GM18517 (cell line): Measurements from ENCODE around the gene HIPK4.
"Not testable (repeated sequence)": the region's sequence is repeated elsewhere in the genome, so short reads cannot be mapped to it uniquely, and the experiment has no call there.

Experiments used
- ATAC-seq: cut with Tn5 transposase; IDR thresholded peaks from one replicate; pipeline ENCODE4 v1.9.1; 2021; ENCODE audit warnings: mild to moderate bottlenecking, moderate library complexity; ENCODE audit not compliant: unreplicated experiment

HIPK4 gene

GRCh38 chr19:40341601-40342482 is 48.1 kb downstream of the HIPK4 start:
- no peak for ATAC-seq

- ATAC-seq, result no peak
These were observed 50.8 kb downstream of the HIPK4 start for GRCh38 chr19:40339018-40339728.

GRCh38 chr19:40337594-40337993 is 52.4 kb downstream of the HIPK4 start:
- ATAC-seq, result no peak

- ATAC-seq, result no peak
These were observed 52.9 kb downstream of the HIPK4 start for GRCh38 chr19:40337107-40337506.

- no peak for ATAC-seq
These were observed 53.4 kb downstream of the HIPK4 start for GRCh38 chr19:40336601-40336900.

- ATAC-seq, result no peak
These were observed 54.0 kb downstream of the HIPK4 start for GRCh38 chr19:40335855-40336600.

GRCh38 chr19:40335101-40335500 is 54.9 kb downstream of the HIPK4 start:
- no peak for ATAC-seq

- not testable (repeated sequence) for ATAC-seq
These were observed 56.9 kb downstream of the HIPK4 start for GRCh38 chr19:40333083-40333482.

- ATAC-seq, result no peak
These were observed 57.3 kb downstream of the HIPK4 start for GRCh38 chr19:40332669-40333068.

GRCh38 chr19:40331052-40331451 is 58.9 kb downstream of the HIPK4 start:
- no peak for ATAC-seq
